Activated CD8-positive, alpha-beta memory T cell treated with anti-CD3 and anti-CD28 coated beads, Interleukin-2, amount 10 ng/mL, durations not matched to agents 7 days and 5 days (primary cell): ENCODE measurements around the gene PPP1R14C. TPM values are rescaled to one million over a fixed set of nuclear protein-coding genes. Genes with fewer than 3 reads are reported as not detected.

ENCODE experiments used
- ATAC-seq: fragments of 150-1000 bp; cut with Tn5 transposase; one replicate; pipeline ENCODE4 v1.10.0; 2021; ENCODE audit warnings: moderate library complexity
- CTCF ChIA-PET: fragments of 350-600 bp; sonication (Branson Sonifier 250); formaldehyde crosslinking; loops from one replicate; lab custom pipeline; 2021; ENCODE audit warnings: antibody characterized with exemption; lab: Charles Lee
- DNase-seq: peaks from one replicate; pipeline ENCODE4 v3.0.0-alpha.2; 2020
- H3K27ac Mint-ChIP-seq: one replicate; pipeline ENCODE4 v1.8.0; 2021; ENCODE audit warnings: mild to moderate bottlenecking, mixed read lengths
- H3K27me3 Mint-ChIP-seq: one replicate; pipeline ENCODE4 v1.8.0; 2021; ENCODE audit warnings: mixed read lengths
- H3K36me3 Mint-ChIP-seq: one replicate; pipeline ENCODE4 v1.8.0; 2021; ENCODE audit warnings: mild to moderate bottlenecking, mixed read lengths
- H3K4me1 Mint-ChIP-seq: one replicate; pipeline ENCODE4 v1.8.0; 2021; ENCODE audit warnings: mixed read lengths
- H3K4me3 Mint-ChIP-seq: one replicate; pipeline ENCODE4 v1.8.0; 2021; ENCODE audit warnings: mild to moderate bottlenecking, moderate library complexity, mixed read lengths
- H3K9me3 Mint-ChIP-seq: one replicate; pipeline ENCODE4 v1.8.0; 2022; ENCODE audit warnings: low read depth, mixed read lengths
- total RNA-seq, 2 experiments: library from RNA; stranded (reverse); gene quantifications; one replicate each; pipeline ENCODE4 v1.2.3, GENCODE V29; 2021

Gene PPP1R14C
- total RNA-seq, 2 experiments from 2014 or later: 0.09 TPM; not detected in 1

GRCh38 chr6:150293019-150293418 lies 150.2 kb downstream of the PPP1R14C start:
- Mint-ChIP-seq H3K36me3 (peaks cover 3% of the 10 kb centered on the region), H3K4me3 (no peak overlapping the region), H3K9me3 (peaks cover 8% of the 10 kb centered on the region), H3K4me1 (no peaks in the 10 kb centered on the region), H3K27ac (no peak overlapping the region), H3K27me3 (peaks cover 20% of the 10 kb centered on the region)
- CTCF ChIA-PET: no interaction called here
- DNase-seq (no peak), ATAC-seq (no peak)

GRCh38 chr6:150293423-150294173 lies 150.8 kb downstream of the PPP1R14C start:
- CTCF ChIA-PET: no interaction called here
- no peak overlapping the region for H3K27ac Mint-ChIP-seq

GRCh38 chr6:150296890-150297289 lies 154.0 kb downstream of the PPP1R14C start:
- Mint-ChIP-seq H3K9me3 (peaks cover 11% of the 10 kb centered on the region), H3K4me1 (peaks cover 4% of the 10 kb centered on the region), H3K36me3 (peaks cover 3% of the 10 kb centered on the region), H3K27ac (no peak overlapping the region), H3K4me3 (no peak overlapping the region), H3K27me3 (peaks cover 6% of the 10 kb centered on the region)
- CTCF ChIA-PET: no interaction called here
- ATAC-seq: no peak
- no peak for DNase-seq

More at GRCh38 chr6:150293423-150294173, 150.8 kb downstream of the PPP1R14C start:
- Mint-ChIP-seq H3K9me3 (peaks cover 11% of the 10 kb centered on the region), H3K4me3 (no peak overlapping the region), H3K36me3 (peaks cover 3% of the 10 kb centered on the region), H3K27me3 (peaks cover 14% of the 10 kb centered on the region), H3K4me1 (no peaks in the 10 kb centered on the region)
- ATAC-seq: no peak
- no peak for DNase-seq

GRCh38 chr6:150297327-150298029 lies 154.6 kb downstream of the PPP1R14C start:
- Mint-ChIP-seq H3K27ac (no peak overlapping the region), H3K4me3 (no peak overlapping the region), H3K27me3 (peaks cover 9% of the 10 kb centered on the region), H3K4me1 (peaks cover 9% of the 10 kb centered on the region), H3K9me3 (peaks cover 11% of the 10 kb centered on the region), H3K36me3 (peaks cover 3% of the 10 kb centered on the region)
- DNase-seq: no peak
- CTCF ChIA-PET: no interaction called here
- no peak for ATAC-seq

GRCh38 chr6:150298030-150298380 lies 155.2 kb downstream of the PPP1R14C start:
- Mint-ChIP-seq H3K36me3 (peaks cover 3% of the 10 kb centered on the region), H3K27me3 (peaks cover 9% of the 10 kb centered on the region), H3K27ac (no peak overlapping the region), H3K4me1 (peaks cover 15% of the 10 kb centered on the region), H3K4me3 (no peak overlapping the region), H3K9me3 (peaks cover 11% of the 10 kb centered on the region)
- ATAC-seq (no peak), DNase-seq (no peak)
- CTCF ChIA-PET: no interaction called here

GRCh38 chr6:150298676-150299075 lies 155.8 kb downstream of the PPP1R14C start:
- peaks cover 10% of the 10 kb centered on the region for H3K27me3 Mint-ChIP-seq
- DNase-seq: no peak
- no peak overlapping the region for H3K4me3 Mint-ChIP-seq

More at GRCh38 chr6:150298676-150299075, 155.8 kb downstream of the PPP1R14C start:
- Mint-ChIP-seq H3K4me1 (peaks cover 15% of the 10 kb centered on the region), H3K27ac (no peak overlapping the region), H3K9me3 (peaks cover 11% of the 10 kb centered on the region), H3K36me3 (peaks cover 3% of the 10 kb centered on the region)
- CTCF ChIA-PET: no interaction called here
- no peak for ATAC-seq

Other genes with a start within 250 kb of the PPP1R14C start
- not detected for gene RAET1E, start 244.9 kb upstream of the PPP1R14C start, total RNA-seq
- gene RAET1G, start 219.9 kb upstream of the PPP1R14C start, total RNA-seq: not detected
- under 1 TPM; 0.80 to 0.99 TPM for gene ULBP2, start 201.0 kb upstream of the PPP1R14C start, total RNA-seq
- 1 to 10 TPM in 1 of 2 experiments, under 1 TPM in 1; 0.82 to 1.2 TPM for gene ULBP1, start 179.1 kb upstream of the PPP1R14C start, total RNA-seq
- gene RAET1L, start 117.5 kb upstream of the PPP1R14C start, total RNA-seq: not detected
- 1 to 10 TPM; 1.4 to 2.1 TPM for gene ULBP3, start 73.9 kb upstream of the PPP1R14C start, total RNA-seq
- not detected for gene IYD, start 226.0 kb downstream of the PPP1R14C start, total RNA-seq